OCI-LY1 (cell line): ENCODE measurements around the gene CORIN.

Experiments
- CTCF ChIP-seq: fragments of 200-600 bp; sonication (generic), shearing (Covaris generic); IDR thresholded peaks from 2 replicates; pipeline ENCODE4 v1.5.1; 2017; ENCODE audit warnings: mild to moderate bottlenecking, antibody characterized with exemption, low read length, moderate library complexity, mixed read lengths
- EZH2 ChIP-seq: fragments of 200-600 bp; sonication (generic), shearing (Covaris generic); IDR thresholded peaks from 2 replicates; pipeline ENCODE4 v1.8.0; 2017; ENCODE audit warnings: borderline replicate concordance, mixed run types, mild to moderate bottlenecking, antibody characterized with exemption, low read length, moderate library complexity, mixed read lengths

- no peak for TF ChIP-seq CTCF
- no peak for TF ChIP-seq EZH2
These were observed 165.2 kb downstream of the CORIN start for GRCh38 chr4:47672696-47673095.
